HepG2 (cell line): Measurements from ENCODE around the gene RAD21L1. TPM values are rescaled to one million over a fixed set of nuclear protein-coding genes. Genes with fewer than 3 reads are reported as not detected.

Experiments used
- ERF ChIP-seq: IDR thresholded peaks from 2 replicates; pipeline ENCODE4 v1.6.1; 2018; ENCODE audit warnings: missing biosample characterization, missing genetic modification reagents
- HNF4A ChIP-seq: sonication (generic); formaldehyde crosslinking; IDR thresholded peaks from 2 replicates; pipeline ENCODE4 v1.4.0; 2020; ENCODE audit warnings: missing genetic modification reagents
- MXI1 ChIP-seq: IDR thresholded peaks from 3 replicates; pipeline ENCODE4 v1.6.1; 2012; ENCODE audit warnings: low read depth, low read length, inconsistent platforms, borderline replicate concordance
- NFE2L1 ChIP-seq: sonication (generic); formaldehyde crosslinking; IDR thresholded peaks from 2 replicates; pipeline ENCODE4 v1.4.0; 2020; ENCODE audit warnings: missing genetic modification reagents, mild to moderate bottlenecking, borderline replicate concordance
- NFIC ChIP-seq: IDR thresholded peaks from 2 replicates; pipeline ENCODE4 v1.6.1; 2012; ENCODE audit warnings: mild to moderate bottlenecking, low read length, inconsistent platforms
- NR2F1 ChIP-seq, 2 experiments: fragments of 450-650 bp in 1 of 2; formaldehyde crosslinking in 1 of 2; IDR thresholded peaks; 2 replicates each; pipeline versions ENCODE4 v1.5.0 to v1.6.1; 2016 to 2020; ENCODE audit warnings: mild to moderate bottlenecking in 1 of 2, missing compliant biosample characterization in 1 of 2, missing genetic modification reagents in 1 of 2, moderate library complexity in 1 of 2
- NR2F6 ChIP-seq, 2 experiments: IDR thresholded peaks; 2 replicates each; pipeline ENCODE4 v1.6.1; 2016; ENCODE audit warnings: antibody characterized with exemption in 1 of 2, mild to moderate bottlenecking in 1 of 2
- SMARCC2 ChIP-seq: fragments of 450-650 bp; IDR thresholded peaks from 2 replicates; pipeline ENCODE4 v1.6.1; 2017; ENCODE audit warnings: antibody characterized with exemption, mild to moderate bottlenecking
- U2AF2 ChIP-seq: fragments of 200-400 bp; formaldehyde crosslinking; IDR thresholded peaks from 2 replicates; pipeline ENCODE4 v1.6.1; 2017; ENCODE audit warnings: low read depth, mild to moderate bottlenecking, low read length
- XRCC5 ChIP-seq: fragments of 200-400 bp; formaldehyde crosslinking; optimal IDR thresholded peaks from 2 replicates; pipeline ENCODE3; 2017; ENCODE audit warnings: mild to moderate bottlenecking, low read length
- ZNF235 ChIP-seq: sonication (generic); formaldehyde crosslinking; IDR thresholded peaks from 2 replicates; pipeline ENCODE4 v1.8.1; 2023; ENCODE audit warnings: mild to moderate bottlenecking, missing genetic modification reagents, borderline replicate concordance
- ZNF350 ChIP-seq: sonication (generic); formaldehyde crosslinking; IDR thresholded peaks from 2 replicates; pipeline ENCODE4 v1.4.0; 2020; ENCODE audit warnings: mild to moderate bottlenecking, low read depth, missing genetic modification reagents, borderline replicate concordance
- ZNF7 ChIP-seq: IDR thresholded peaks from 2 replicates; pipeline ENCODE4 v1.6.1; 2016; ENCODE audit warnings: missing biosample characterization, missing genetic modification reagents
- ZNF781 ChIP-seq: sonication (generic); formaldehyde crosslinking; IDR thresholded peaks from 2 replicates; pipeline ENCODE4 v1.5.1; 2020; ENCODE audit warnings: borderline replicate concordance, mild to moderate bottlenecking, missing genetic modification reagents; ENCODE audit errors: not compliant biosample characterization
- ZNF883 ChIP-seq: sonication (generic); formaldehyde crosslinking; IDR thresholded peaks from 2 replicates; pipeline ENCODE4 v1.5.1; 2020; ENCODE audit warnings: mild to moderate bottlenecking, missing genetic modification reagents; ENCODE audit errors: not compliant biosample characterization
- polyA plus RNA-seq, 8 experiments: library from polyadenylated mRNA; depleted of rRNA in 3 of 8; stranded (reverse) in 7 of 8; unstranded in 1 of 8; fragments of >200 nt; fragmentation: Illumina TruSeq in 4 of 8; extraction: Trizol in 4 of 8; gene quantifications; 2 replicates each; pipeline versions ENCODE4 v1.2.1 to v1.2.3, GENCODE V29; 2011 to 2016; ENCODE audit warnings: low read depth in 4 of 8, missing spikeins in 1 of 8, mixed read lengths in 1 of 8; ENCODE audit not compliant: insufficient read depth in 1 of 8
- total RNA-seq, 5 experiments: library from RNA; depleted of rRNA; stranded (reverse); fragments of >200 nt; fragmentation: Illumina TruSeq; extraction: Trizol; gene quantifications; 2 replicates each; pipeline ENCODE4 v1.2.3, GENCODE V29; 2016; ENCODE audit warnings: low read depth in 1 of 5
- TF ChIP-seq, protein P1 (sequence below): sonication (generic); formaldehyde crosslinking; IDR thresholded peaks from 2 replicates; pipeline ENCODE4 v1.4.0; 2020; ENCODE audit warnings: missing genetic modification reagents, low read depth, mild to moderate bottlenecking, borderline replicate concordance
- TF ChIP-seq, protein P2 (sequence below): sonication (generic); formaldehyde crosslinking; IDR thresholded peaks from 2 replicates; pipeline ENCODE4 v1.5.0; 2020; ENCODE audit warnings: mild to moderate bottlenecking, missing genetic modification reagents, borderline replicate concordance
- TF ChIP-seq, protein P3 (sequence below): sonication (generic); formaldehyde crosslinking; conservative IDR thresholded peaks from 2 replicates; pipeline ENCODE4 v1.8.0; 2022; ENCODE audit warnings: missing genetic modification reagents
- TF ChIP-seq, protein P4 (sequence below): sonication (generic); formaldehyde crosslinking; IDR thresholded peaks from 2 replicates; pipeline ENCODE4 v1.9.0; 2021; ENCODE audit warnings: missing genetic modification reagents, mild to moderate bottlenecking, borderline replicate concordance

The RAD21L1 gene
- total and polyA plus RNA-seq, 2 of the 13 experiments (the other 11 are each of a cell fraction or from before 2014, with no cell fraction given), result not detected

DNA sequence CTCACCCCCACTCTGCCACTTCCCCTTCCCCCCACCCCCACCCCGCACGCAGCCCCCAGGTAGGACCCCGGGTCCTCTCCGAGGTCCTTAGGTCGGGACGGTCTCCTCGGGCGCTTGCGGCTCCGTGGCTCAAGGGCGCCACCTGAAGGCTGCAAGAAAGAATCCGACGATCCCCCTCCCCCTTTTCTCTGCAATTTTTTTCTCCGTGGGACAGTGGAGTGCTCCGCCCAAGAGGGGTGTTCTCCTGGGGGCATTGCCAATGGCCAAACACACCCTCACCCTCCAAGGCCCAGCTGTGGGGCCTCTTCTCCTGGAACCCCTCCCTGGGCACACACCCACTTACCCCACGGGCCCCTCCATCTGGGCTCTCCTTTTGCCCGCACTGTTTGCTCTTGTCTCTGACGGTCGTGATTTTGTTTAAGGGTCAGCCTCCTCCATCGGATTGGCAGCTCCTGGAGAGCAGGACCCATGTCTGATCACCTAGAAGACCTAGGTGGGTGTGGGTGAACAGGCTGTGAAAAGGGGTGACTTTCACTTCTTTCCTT, 40.0 kb upstream of the RAD21L1 start (continued):
- TF ChIP-seq ZNF7 (CRISPR knock-in tag) (no peak), U2AF2 (no peak), ZNF235 (0 out of 2 replicates have a peak, but pooled peaks have one; percentile 43), NFIC (no peak), XRCC5 (peak; percentile 87), ZNF350 (CRISPR knock-in tag) (peak; percentile 72; the same call in 1 of the 2 replicates), SMARCC2 (no peak), ZNF781 (CRISPR knock-in tag) (no peak), NFE2L1 (CRISPR knock-in tag) (peak; percentile 61; the same call in 1 of the 2 replicates), NR2F6 (IDR thresholded peaks at IDR 0.05) (no peak), NR2F6 (CRISPR knock-in tag; IDR thresholded peaks at IDR 0.05) (peak; percentile 26; the same call in 1 of the 2 replicates), HNF4A (CRISPR knock-in tag) (peak; percentile 25; the same call in 1 of the 2 replicates), ERF (CRISPR knock-in tag) (no peak), NR2F1 (CRISPR knock-in tag; IDR thresholded peaks at IDR 0.05) (peak in 1 of 2 experiments; percentile 37; a peak in 1 of 4 replicates), ZNF883 (CRISPR knock-in tag) (no peak), MXI1 (peak; percentile 20; the same call in 1 of the 3 replicates)
- TF ChIP-seq, protein P1, sequence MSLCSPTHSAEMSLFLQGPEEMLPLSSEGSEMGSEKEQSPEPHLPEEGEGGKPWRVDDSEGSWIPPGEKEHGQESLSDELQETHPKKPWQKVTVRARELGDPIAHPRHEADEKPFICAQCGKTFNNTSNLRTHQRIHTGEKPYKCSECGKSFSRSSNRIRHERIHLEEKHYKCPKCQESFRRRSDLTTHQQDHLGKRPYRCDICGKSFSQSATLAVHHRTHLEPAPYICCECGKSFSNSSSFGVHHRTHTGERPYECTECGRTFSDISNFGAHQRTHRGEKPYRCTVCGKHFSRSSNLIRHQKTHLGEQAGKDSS (CRISPR knock-in tag), result 0 out of 2 replicates have a peak, but pooled peaks have one; percentile 23
- TF ChIP-seq, protein P2, sequence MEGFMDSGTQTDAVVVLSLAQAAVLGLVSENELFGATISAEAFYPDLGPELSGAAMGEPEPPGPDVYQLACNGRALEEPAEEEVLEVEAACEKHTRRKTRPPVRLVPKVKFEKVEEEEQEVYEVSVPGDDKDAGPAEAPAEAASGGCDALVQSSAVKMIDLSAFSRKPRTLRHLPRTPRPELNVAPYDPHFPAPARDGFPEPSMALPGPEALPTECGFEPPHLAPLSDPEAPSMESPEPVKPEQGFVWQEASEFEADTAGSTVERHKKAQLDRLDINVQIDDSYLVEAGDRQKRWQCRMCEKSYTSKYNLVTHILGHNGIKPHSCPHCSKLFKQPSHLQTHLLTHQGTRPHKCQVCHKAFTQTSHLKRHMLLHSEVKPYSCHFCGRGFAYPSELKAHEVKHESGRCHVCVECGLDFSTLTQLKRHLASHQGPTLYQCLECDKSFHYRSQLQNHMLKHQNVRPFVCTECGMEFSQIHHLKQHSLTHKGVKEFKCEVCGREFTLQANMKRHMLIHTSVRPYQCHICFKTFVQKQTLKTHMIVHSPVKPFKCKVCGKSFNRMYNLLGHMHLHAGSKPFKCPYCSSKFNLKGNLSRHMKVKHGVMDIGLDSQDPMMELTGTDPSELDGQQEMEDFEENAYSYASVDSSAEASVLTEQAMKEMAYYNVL, result peak; percentile 53; the same call in 1 of the 2 replicates
- TF ChIP-seq, protein P3, sequence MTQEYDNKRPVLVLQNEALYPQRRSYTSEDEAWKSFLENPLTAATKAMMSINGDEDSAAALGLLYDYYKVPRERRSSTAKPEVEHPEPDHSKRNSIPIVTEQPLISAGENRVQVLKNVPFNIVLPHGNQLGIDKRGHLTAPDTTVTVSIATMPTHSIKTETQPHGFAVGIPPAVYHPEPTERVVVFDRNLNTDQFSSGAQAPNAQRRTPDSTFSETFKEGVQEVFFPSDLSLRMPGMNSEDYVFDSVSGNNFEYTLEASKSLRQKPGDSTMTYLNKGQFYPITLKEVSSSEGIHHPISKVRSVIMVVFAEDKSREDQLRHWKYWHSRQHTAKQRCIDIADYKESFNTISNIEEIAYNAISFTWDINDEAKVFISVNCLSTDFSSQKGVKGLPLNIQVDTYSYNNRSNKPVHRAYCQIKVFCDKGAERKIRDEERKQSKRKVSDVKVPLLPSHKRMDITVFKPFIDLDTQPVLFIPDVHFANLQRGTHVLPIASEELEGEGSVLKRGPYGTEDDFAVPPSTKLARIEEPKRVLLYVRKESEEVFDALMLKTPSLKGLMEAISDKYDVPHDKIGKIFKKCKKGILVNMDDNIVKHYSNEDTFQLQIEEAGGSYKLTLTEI (CRISPR knock-in tag), result no peak
- TF ChIP-seq, protein P4, sequence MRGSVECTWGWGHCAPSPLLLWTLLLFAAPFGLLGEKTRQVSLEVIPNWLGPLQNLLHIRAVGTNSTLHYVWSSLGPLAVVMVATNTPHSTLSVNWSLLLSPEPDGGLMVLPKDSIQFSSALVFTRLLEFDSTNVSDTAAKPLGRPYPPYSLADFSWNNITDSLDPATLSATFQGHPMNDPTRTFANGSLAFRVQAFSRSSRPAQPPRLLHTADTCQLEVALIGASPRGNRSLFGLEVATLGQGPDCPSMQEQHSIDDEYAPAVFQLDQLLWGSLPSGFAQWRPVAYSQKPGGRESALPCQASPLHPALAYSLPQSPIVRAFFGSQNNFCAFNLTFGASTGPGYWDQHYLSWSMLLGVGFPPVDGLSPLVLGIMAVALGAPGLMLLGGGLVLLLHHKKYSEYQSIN, result no peak
